ENCODE results near the gene USF2.

Gene USF2

DNA sequence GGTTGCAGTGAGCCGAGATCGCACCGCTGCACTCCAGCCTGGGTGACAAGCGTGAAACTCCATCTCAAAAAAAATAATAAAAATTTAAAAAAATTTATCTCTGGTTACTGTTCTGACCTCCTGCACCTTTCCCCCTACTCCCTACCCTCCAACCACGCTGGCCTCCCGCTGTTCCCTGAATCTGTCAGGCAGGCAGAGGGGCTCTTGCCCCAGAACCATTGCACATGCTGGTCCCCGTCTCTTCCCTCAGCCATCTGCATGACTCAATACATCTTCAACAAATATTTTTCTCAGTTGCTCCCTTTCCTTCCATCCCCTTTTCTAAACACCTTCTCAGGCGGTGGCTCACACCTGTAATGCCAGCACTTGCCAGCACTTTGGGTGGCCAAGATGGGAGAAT is 39.2 kb upstream of the USF2 start:
- Histone ChIP-seq H3K9ac (ENCODE audit: low read length) (no peak overlapping the region), H3K18ac (ENCODE audit: low read depth in 1 of 2, low read length in 2 of 2) (no peak overlapping the region), H2BK15ac (ENCODE audit: low read depth, poor library complexity, severe bottlenecking) (no peak overlapping the region), H3K4me2 (ENCODE audit: low read length, poor library complexity, severe bottlenecking) (no peak overlapping the region), H3K79me1 (replicated peaks; ENCODE audit: low read length, poor library complexity, severe bottlenecking) (no peaks in the 10 kb centered on the region), H4K91ac (ENCODE audit: low read length) (no peak overlapping the region), H3K23ac (ENCODE audit: low read length in 2 of 2) (no peak overlapping the region), H2AK5ac (ENCODE audit: low read length, severe bottlenecking) (no peak overlapping the region), H4K8ac (ENCODE audit: low read length) (no peak overlapping the region), H3K4me3 (ENCODE audit: insufficient read depth in 1 of 2, low read depth in 1 of 2, low read length in 2 of 2) (no peak overlapping the region), H3K27ac (ENCODE audit: low read length, poor library complexity, severe bottlenecking) (no peak overlapping the region), H3K14ac (ENCODE audit: low read length in 2 of 2) (no peak overlapping the region), H2BK120ac (ENCODE audit: low read depth, low read length) (no peak overlapping the region), H2AFZ (ENCODE audit: low read depth, low read length) (no peak overlapping the region), H3K4ac (ENCODE audit: low read depth in 1 of 2, low read length in 2 of 2) (no peak overlapping the region), H2BK5ac (ENCODE audit: low read depth, low read length, poor library complexity, severe bottlenecking) (no peak overlapping the region), H3K36me3 (ENCODE audit: control insufficient read depth in 1 of 2, insufficient read depth in 2 of 2, low read depth in 1 of 2, low read length in 2 of 2) (no peaks in the 10 kb centered on the region), H2BK12ac (ENCODE audit: low read length in 2 of 2) (no peak overlapping the region), H3K4me1 (ENCODE audit: control insufficient read depth, insufficient read depth, low read depth, low read length) (no peaks in the 10 kb centered on the region), H3K27me3 (ENCODE audit: control insufficient read depth in 1 of 2, insufficient read depth in 1 of 2, low read length in 2 of 2) (peaks cover 11 to 49% of the 10 kb centered on the region in 2 experiments), H3K9me3 (ENCODE audit: control insufficient read depth, low read length) (peaks cover 4% of the 10 kb centered on the region)
- no peak for DNase-seq
- 83% methylated on average over 8 of the region's 8 CpGs for WGBS

DNA sequence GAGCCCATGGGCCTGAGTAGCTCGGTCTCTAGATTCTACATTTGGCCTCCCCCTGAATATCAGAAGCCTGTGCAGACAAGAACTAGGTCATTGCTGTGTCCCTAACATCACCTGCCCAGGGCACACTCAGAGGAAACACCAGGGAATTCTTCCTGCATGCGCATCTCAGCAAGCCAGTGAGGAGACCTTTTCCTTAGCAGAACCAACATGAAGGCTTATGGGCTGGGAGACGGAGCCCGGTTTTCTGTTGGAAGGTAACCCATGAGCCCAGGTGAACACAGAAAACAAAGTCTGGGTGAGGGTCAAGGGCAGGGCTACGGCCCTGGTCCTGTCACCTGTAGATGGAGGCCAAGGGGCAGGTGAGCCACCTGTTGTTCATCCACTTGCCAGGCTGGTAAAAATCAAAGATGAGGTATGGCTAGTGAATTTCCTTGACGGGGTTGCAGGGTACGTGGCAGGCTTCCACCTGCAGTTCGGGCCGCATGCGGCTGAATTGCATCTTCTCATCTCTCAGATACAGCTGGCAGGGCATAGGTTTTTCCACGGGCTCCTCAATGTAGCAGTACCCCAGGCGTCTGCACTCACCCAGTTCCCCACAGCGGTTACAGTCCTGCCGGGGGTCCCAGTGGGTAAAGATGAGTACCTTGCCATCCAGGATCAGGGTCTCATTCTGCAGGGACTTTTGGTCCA is 36.7 kb upstream of the USF2 start:
- no peak overlapping the region for H3K14ac ChIP-seq (ENCODE audit: low read length in 2 of 2)
- H3K9ac ChIP-seq (ENCODE audit: low read length) = no peak overlapping the region
- no peak for DNase-seq
- H3K4me2 ChIP-seq (ENCODE audit: low read length, poor library complexity, severe bottlenecking) = no peak overlapping the region
- no peak overlapping the region for H3K18ac ChIP-seq (ENCODE audit: low read depth in 1 of 2, low read length in 2 of 2)
- H4K8ac ChIP-seq (ENCODE audit: low read length) = no peak overlapping the region
- no peaks in the 10 kb centered on the region for H3K4me1 ChIP-seq (ENCODE audit: control insufficient read depth, insufficient read depth, low read depth, low read length)
- H2BK5ac ChIP-seq (ENCODE audit: low read depth, low read length, poor library complexity, severe bottlenecking) = no peak overlapping the region
- WGBS = 89% methylated on average over 14 of the region's 14 CpGs
- no peak overlapping the region for H2AFZ ChIP-seq (ENCODE audit: low read depth, low read length)
- H2BK120ac ChIP-seq (ENCODE audit: low read depth, low read length) = no peak overlapping the region
- H3K36me3 ChIP-seq (ENCODE audit: control insufficient read depth in 1 of 2, insufficient read depth in 2 of 2, low read depth in 1 of 2, low read length in 2 of 2) = no peaks in the 10 kb centered on the region
- no peak overlapping the region for H3K4me3 ChIP-seq (ENCODE audit: insufficient read depth in 1 of 2, low read depth in 1 of 2, low read length in 2 of 2)
- no peaks in the 10 kb centered on the region for H3K79me1 ChIP-seq (replicated peaks; ENCODE audit: low read length, poor library complexity, severe bottlenecking)
- H3K27me3 ChIP-seq (ENCODE audit: control insufficient read depth in 1 of 2, insufficient read depth in 1 of 2, low read length in 2 of 2) = peaks cover 0 to 37% of the 10 kb centered on the region in 2 experiments
- H3K9me3 ChIP-seq (ENCODE audit: control insufficient read depth, low read length) = peaks cover 9% of the 10 kb centered on the region
- no peak overlapping the region for H3K4ac ChIP-seq (ENCODE audit: low read depth in 1 of 2, low read length in 2 of 2)
- no peak overlapping the region for H3K27ac ChIP-seq (ENCODE audit: low read length, poor library complexity, severe bottlenecking)
- H2BK15ac ChIP-seq (ENCODE audit: low read depth, poor library complexity, severe bottlenecking) = no peak overlapping the region
- H4K91ac ChIP-seq (ENCODE audit: low read length) = no peak overlapping the region
- no peak overlapping the region for H2BK12ac ChIP-seq (ENCODE audit: low read length in 2 of 2)
- no peak overlapping the region for H2AK5ac ChIP-seq (ENCODE audit: low read length, severe bottlenecking)
- no peak overlapping the region for H3K23ac ChIP-seq (ENCODE audit: low read length in 2 of 2)

DNA sequence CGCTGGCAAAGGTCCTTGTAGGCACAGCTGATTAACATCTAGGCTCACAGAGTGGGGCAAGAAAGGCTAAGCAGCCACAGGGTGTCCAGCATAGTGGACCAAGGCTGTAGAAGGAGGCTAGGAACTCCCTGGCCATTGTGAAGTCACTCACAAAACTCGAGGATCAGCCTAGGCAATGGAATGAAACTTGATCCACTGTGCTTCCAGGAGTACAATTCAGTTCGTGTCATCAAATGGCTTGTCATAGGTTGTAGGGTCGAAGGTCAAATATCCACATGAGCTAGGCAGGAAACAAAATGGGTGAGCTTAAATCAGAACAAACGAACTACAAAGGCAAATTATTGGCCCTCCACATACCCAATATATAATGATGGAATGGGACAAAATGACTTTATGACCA is 35.9 kb upstream of the USF2 start:
- H2BK12ac ChIP-seq (ENCODE audit: low read length in 2 of 2) = no peak overlapping the region
- H2AFZ ChIP-seq (ENCODE audit: low read depth, low read length) = no peak overlapping the region
- peaks cover 0 to 37% of the 10 kb centered on the region in 2 experiments for H3K27me3 ChIP-seq (ENCODE audit: control insufficient read depth in 1 of 2, insufficient read depth in 1 of 2, low read length in 2 of 2)
- no peak overlapping the region for H4K8ac ChIP-seq (ENCODE audit: low read length)
- H3K9ac ChIP-seq (ENCODE audit: low read length) = no peak overlapping the region
- no peak overlapping the region for H3K18ac ChIP-seq (ENCODE audit: low read depth in 1 of 2, low read length in 2 of 2)
- peaks cover 9% of the 10 kb centered on the region for H3K9me3 ChIP-seq (ENCODE audit: control insufficient read depth, low read length)
- no peak overlapping the region for H3K23ac ChIP-seq (ENCODE audit: low read length in 2 of 2)
- no peak for DNase-seq
- H3K14ac ChIP-seq (ENCODE audit: low read length in 2 of 2) = no peak overlapping the region
- H3K4me3 ChIP-seq (ENCODE audit: insufficient read depth in 1 of 2, low read depth in 1 of 2, low read length in 2 of 2) = no peak overlapping the region
- no peaks in the 10 kb centered on the region for H3K36me3 ChIP-seq (ENCODE audit: control insufficient read depth in 1 of 2, insufficient read depth in 2 of 2, low read depth in 1 of 2, low read length in 2 of 2)
- H2BK120ac ChIP-seq (ENCODE audit: low read depth, low read length) = no peak overlapping the region
- 39% methylated on average over 4 of the region's 5 CpGs for WGBS
- H3K4ac ChIP-seq (ENCODE audit: low read depth in 1 of 2, low read length in 2 of 2) = no peak overlapping the region
- H2BK15ac ChIP-seq (ENCODE audit: low read depth, poor library complexity, severe bottlenecking) = no peak overlapping the region
- H3K4me1 ChIP-seq (ENCODE audit: control insufficient read depth, insufficient read depth, low read depth, low read length) = no peaks in the 10 kb centered on the region
- H3K4me2 ChIP-seq (ENCODE audit: low read length, poor library complexity, severe bottlenecking) = no peak overlapping the region
- no peaks in the 10 kb centered on the region for H3K79me1 ChIP-seq (replicated peaks; ENCODE audit: low read length, poor library complexity, severe bottlenecking)
- H2AK5ac ChIP-seq (ENCODE audit: low read length, severe bottlenecking) = no peak overlapping the region
- H2BK5ac ChIP-seq (ENCODE audit: low read depth, low read length, poor library complexity, severe bottlenecking) = no peak overlapping the region
- H4K91ac ChIP-seq (ENCODE audit: low read length) = no peak overlapping the region
- H3K27ac ChIP-seq (ENCODE audit: low read length, poor library complexity, severe bottlenecking) = no peak overlapping the region

DNA sequence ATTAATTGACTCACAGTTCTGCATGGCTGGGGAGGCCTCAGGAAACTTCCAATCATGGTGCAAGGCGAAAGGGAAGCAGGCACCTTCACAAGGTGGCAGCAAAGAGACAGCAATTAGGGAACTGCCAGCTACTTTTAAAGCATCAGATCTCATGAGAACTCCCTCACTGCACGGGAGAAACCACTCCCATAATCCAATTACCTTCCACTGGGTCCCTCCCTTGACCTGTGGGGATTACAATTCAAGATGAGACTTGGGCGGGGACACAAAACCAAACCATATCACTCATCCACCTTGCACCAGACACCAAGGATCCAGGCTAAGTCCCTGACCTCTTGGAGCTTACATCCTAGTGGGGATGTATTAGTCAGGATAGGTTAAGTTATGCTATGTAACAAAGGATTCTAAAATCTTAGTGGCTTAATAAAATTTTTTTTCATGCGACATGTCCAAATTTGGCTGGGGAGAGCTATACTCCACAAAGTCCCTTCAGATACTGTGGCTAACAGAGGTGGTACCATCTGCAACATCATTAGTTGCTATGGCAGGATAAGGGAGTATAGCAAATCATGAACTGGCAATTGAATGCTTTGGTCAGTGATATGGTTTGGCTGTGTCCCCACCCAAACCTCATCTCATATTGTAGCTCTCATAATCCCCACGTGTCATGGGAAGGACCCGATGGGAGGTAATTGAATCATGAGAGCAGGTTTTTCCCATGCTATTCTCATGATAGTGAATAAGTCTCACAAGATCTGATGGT is 31.9 kb upstream of the USF2 start:
- H3K36me3 ChIP-seq (ENCODE audit: control insufficient read depth in 1 of 2, insufficient read depth in 2 of 2, low read depth in 1 of 2, low read length in 2 of 2) = no peaks in the 10 kb centered on the region
- 67% methylated on average over 4 of the region's 6 CpGs for WGBS
- H3K18ac ChIP-seq (ENCODE audit: low read depth in 1 of 2, low read length in 2 of 2) = no peak overlapping the region
- H3K23ac ChIP-seq (ENCODE audit: low read length in 2 of 2) = no peak overlapping the region
- no peak overlapping the region for H2AFZ ChIP-seq (ENCODE audit: low read depth, low read length)
- H2BK12ac ChIP-seq (ENCODE audit: low read length in 2 of 2) = no peak overlapping the region
- no peak overlapping the region for H3K4ac ChIP-seq (ENCODE audit: low read depth in 1 of 2, low read length in 2 of 2)
- H4K8ac ChIP-seq (ENCODE audit: low read length) = no peak overlapping the region
- H3K27ac ChIP-seq (ENCODE audit: low read length, poor library complexity, severe bottlenecking) = no peak overlapping the region
- H3K9ac ChIP-seq (ENCODE audit: low read length) = no peak overlapping the region
- DNase-seq = no peak
- H3K79me1 ChIP-seq (replicated peaks; ENCODE audit: low read length, poor library complexity, severe bottlenecking) = no peaks in the 10 kb centered on the region
- no peaks in the 10 kb centered on the region for H3K4me1 ChIP-seq (ENCODE audit: control insufficient read depth, insufficient read depth, low read depth, low read length)
- no peak overlapping the region for H2AK5ac ChIP-seq (ENCODE audit: low read length, severe bottlenecking)
- peaks cover 26% of the 10 kb centered on the region for H3K9me3 ChIP-seq (ENCODE audit: control insufficient read depth, low read length)
- no peak overlapping the region for H2BK120ac ChIP-seq (ENCODE audit: low read depth, low read length)
- H2BK15ac ChIP-seq (ENCODE audit: low read depth, poor library complexity, severe bottlenecking) = no peak overlapping the region
- H3K4me2 ChIP-seq (ENCODE audit: low read length, poor library complexity, severe bottlenecking) = no peak overlapping the region
- H3K27me3 ChIP-seq (ENCODE audit: control insufficient read depth in 1 of 2, insufficient read depth in 1 of 2, low read length in 2 of 2) = peaks cover 0 to 34% of the 10 kb centered on the region in 2 experiments
- no peak overlapping the region for H3K4me3 ChIP-seq (ENCODE audit: insufficient read depth in 1 of 2, low read depth in 1 of 2, low read length in 2 of 2)
- H2BK5ac ChIP-seq (ENCODE audit: low read depth, low read length, poor library complexity, severe bottlenecking) = no peak overlapping the region
- H4K91ac ChIP-seq (ENCODE audit: low read length) = no peak overlapping the region
- no peak overlapping the region for H3K14ac ChIP-seq (ENCODE audit: low read length in 2 of 2)
